IMR-90 (cell line): ENCODE data around the gene KCMF1. TPM values are rescaled to one million over a fixed set of nuclear protein-coding genes. Genes with fewer than 3 reads are reported as not detected.

ENCODE experiments used
- ATAC-seq: fragments of 200-7000 bp; cut with Tn5 transposase; 2 replicates; pipeline ENCODE4 v1.9.1; 2020; ENCODE audit warnings: low read depth, mild to moderate bottlenecking, moderate library complexity
- BruUV-seq: library from RNA; stranded (reverse); fragments of 400-500 nt; replicated peaks from 2 replicates; lab custom pipeline; 2021; lab: Mats Ljungman, UMichigan
- CTCF ChIA-PET: fragments of 300-600 bp; formaldehyde crosslinking; extraction: SDS; loops from one replicate; lab custom pipeline; 2021; ENCODE audit warnings: antibody characterized with exemption; lab: Yijun Ruan, JAX
- POLR2A ChIA-PET: fragments of 300-600 bp; sonication (Branson Sonifier 250); formaldehyde crosslinking; loops from one replicate; lab custom pipeline; 2022; ENCODE audit warnings: antibody characterized with exemption; ENCODE audit not compliant: unreplicated experiment; lab: Charles Lee
- DNase-seq: peaks from one replicate; pipeline ENCODE4 v3.0.0; 2013
- H2AFZ ChIP-seq: replicated peaks from 2 replicates; pipeline ENCODE3; 2013; ENCODE audit warnings: low read length, mild to moderate bottlenecking; ENCODE audit not compliant: poor library complexity
- H2AK5ac ChIP-seq: 2 replicates; pipeline ENCODE4 v1.6.1; 2013; ENCODE audit warnings: low read depth, low read length, inconsistent platforms
- H2AK9ac ChIP-seq: replicated peaks from 2 replicates; pipeline ENCODE3; 2013; ENCODE audit warnings: mild to moderate bottlenecking, low read depth, low read length, moderate library complexity; ENCODE audit not compliant: poor library complexity
- H2BK120ac ChIP-seq: 2 replicates; pipeline ENCODE4 v1.6.1; 2013; ENCODE audit warnings: low read depth, low read length, inconsistent platforms
- H2BK15ac ChIP-seq: 3 replicates; pipeline ENCODE4 v1.6.1; 2013; ENCODE audit warnings: low read depth, low read length, inconsistent platforms
- H2BK20ac ChIP-seq: 2 replicates; pipeline ENCODE4 v1.6.1; 2013; ENCODE audit warnings: low read depth, mild to moderate bottlenecking, inconsistent platforms, low read length, moderate library complexity
- H2BK5ac ChIP-seq: 2 replicates; pipeline ENCODE4 v1.6.1; 2013; ENCODE audit warnings: mild to moderate bottlenecking, low read depth, low read length, inconsistent platforms; ENCODE audit not compliant: poor library complexity, severe bottlenecking
- H3K14ac ChIP-seq: replicated peaks from 2 replicates; pipeline ENCODE4 v1.6.1; 2013; ENCODE audit warnings: low read depth, low read length, inconsistent platforms
- H3K18ac ChIP-seq: 2 replicates; pipeline ENCODE4 v1.6.1; 2013; ENCODE audit warnings: low read depth, low read length, control low read depth
- H3K23ac ChIP-seq: 2 replicates; pipeline ENCODE4 v1.6.1; 2013; ENCODE audit warnings: low read depth, low read length, inconsistent platforms
- H3K27ac ChIP-seq: 2 replicates; pipeline ENCODE4 v1.5.1; 2013; ENCODE audit warnings: mild to moderate bottlenecking, control low read depth, low read length; ENCODE audit not compliant: insufficient read depth
- H3K27me3 ChIP-seq: 2 replicates; pipeline ENCODE4 v1.6.1; 2013; ENCODE audit warnings: low read length; ENCODE audit not compliant: control insufficient read depth, insufficient read depth
- H3K36me3 ChIP-seq: 2 replicates; pipeline ENCODE4 v1.6.1; 2013; ENCODE audit warnings: low read length, mixed read lengths; ENCODE audit not compliant: control insufficient read depth, insufficient read depth
- H3K4ac ChIP-seq: 2 replicates; pipeline ENCODE4 v1.6.1; 2013; ENCODE audit warnings: low read depth, low read length, inconsistent platforms
- H3K4me1 ChIP-seq: 2 replicates; pipeline ENCODE4 v1.6.1; 2013; ENCODE audit warnings: low read length, mixed read lengths; ENCODE audit not compliant: control insufficient read depth, insufficient read depth
- H3K4me2 ChIP-seq: 2 replicates; pipeline ENCODE4 v1.6.1; 2013; ENCODE audit warnings: low read depth, mild to moderate bottlenecking, control low read depth, low read length, moderate library complexity
- H3K4me3 ChIP-seq: 2 replicates; pipeline ENCODE4 v1.5.1; 2013; ENCODE audit warnings: low read depth, mild to moderate bottlenecking, control low read depth, low read length, moderate library complexity; ENCODE audit not compliant: insufficient read depth
- H3K56ac ChIP-seq: 2 replicates; pipeline ENCODE4 v1.6.1; 2013; ENCODE audit warnings: low read length, inconsistent platforms; ENCODE audit not compliant: insufficient read depth; ENCODE audit errors: extremely low read depth
- H3K79me1 ChIP-seq, 2 experiments: 2 replicates each; pipeline ENCODE4 v1.6.1; 2013; ENCODE audit warnings: low read length in 2 of 2, inconsistent platforms in 1 of 2, low read depth in 1 of 2
- H3K9ac ChIP-seq: 2 replicates; pipeline ENCODE4 v1.6.1; 2013; ENCODE audit warnings: low read depth, low read length, control low read depth
- H3K9me1 ChIP-seq: 2 replicates; pipeline ENCODE4 v1.6.1; 2013; ENCODE audit warnings: low read length, inconsistent platforms; ENCODE audit not compliant: insufficient read depth
- H3K9me3 ChIP-seq: 2 replicates; pipeline ENCODE4 v1.6.1; 2013; ENCODE audit warnings: low read length; ENCODE audit not compliant: control insufficient read depth, insufficient read depth
- H4K20me1 ChIP-seq: 2 replicates; pipeline ENCODE4 v1.6.1; 2013; ENCODE audit warnings: low read length, inconsistent platforms; ENCODE audit not compliant: insufficient read depth
- H4K5ac ChIP-seq: 2 replicates; pipeline ENCODE4 v1.6.1; 2013; ENCODE audit warnings: mild to moderate bottlenecking, low read depth, low read length, control low read depth
- H4K8ac ChIP-seq, 2 experiments: 2 replicates each; pipeline ENCODE4 v1.6.1; 2013; ENCODE audit warnings: low read depth in 2 of 2, low read length in 2 of 2, control low read depth in 1 of 2, inconsistent platforms in 1 of 2
- H4K91ac ChIP-seq: 2 replicates; pipeline ENCODE4 v1.6.1; 2013; ENCODE audit warnings: low read depth, low read length, inconsistent platforms; ENCODE audit not compliant: insufficient read depth
- MAFK ChIP-seq: IDR thresholded peaks from 2 replicates; pipeline ENCODE4 v1.6.1; 2012; ENCODE audit warnings: low read depth, low read length, improper control_type of control experiment
- MAZ ChIP-seq: IDR thresholded peaks from 2 replicates; pipeline ENCODE4 v1.6.1; 2012; ENCODE audit warnings: low read depth, mild to moderate bottlenecking, low read length, improper control_type of control experiment, moderate library complexity, borderline replicate concordance
- MXI1 ChIP-seq: IDR thresholded peaks from 2 replicates; pipeline ENCODE4 v1.6.1; 2012; ENCODE audit warnings: low read depth, mild to moderate bottlenecking, low read length, moderate library complexity, borderline replicate concordance
- NFE2L2 ChIP-seq: fragments of 150-350 bp; IDR thresholded peaks from 2 replicates; pipeline ENCODE4 v1.6.1; 2016; ENCODE audit warnings: low read depth, mild to moderate bottlenecking, low read length
- POLR2A ChIP-seq: IDR thresholded peaks from 2 replicates; pipeline ENCODE4 v1.6.1; 2012; ENCODE audit warnings: mild to moderate bottlenecking, low read depth, low read length
- RFX5 ChIP-seq: IDR thresholded peaks from 2 replicates; pipeline ENCODE4 v1.8.0; 2012; ENCODE audit warnings: low read depth, mild to moderate bottlenecking, low read length, moderate library complexity
- dilution Hi-C: fragments of 300-500 bp; cut with HindIII; formaldehyde crosslinking; loops from one replicate; pipeline ENCODE4 v1.14.3; 2018; ENCODE audit warnings: low sequenced_read_pairs; ENCODE audit not compliant: unreplicated experiment
- in situ Hi-C: fragments of 300-500 bp; cut with MboI; formaldehyde crosslinking; loops from 3 replicates; pipeline ENCODE4 v1.14.3; 2019; ENCODE audit warnings: low sequenced_read_pairs, inconsistent platforms, mixed read lengths
- intact Hi-C: fragments of 100-400 bp; cut with micrococcal nuclease; formaldehyde crosslinking; loops from 2 replicates; pipeline ENCODE4 v1.10.0; 2022
- polyA plus RNA-seq, 3 experiments: library from polyadenylated mRNA; depleted of rRNA; stranded (reverse); fragments of >200 nt; gene quantifications; 2 replicates each; pipeline ENCODE4 v1.2.3, GENCODE V29; 2012; ENCODE audit warnings: low replicate concordance in 1 of 3
- total RNA-seq: library from RNA; depleted of rRNA; stranded (reverse); fragments of >200 nt; gene quantifications from 2 replicates; pipeline ENCODE4 v1.2.3, GENCODE V29; 2012
- TF ChIP-seq, protein P1 (sequence below): fragments of 150-350 bp; IDR thresholded peaks from 2 replicates; pipeline ENCODE4 v1.6.1; 2016; ENCODE audit warnings: low read depth, mild to moderate bottlenecking, low read length, moderate library complexity, borderline replicate concordance

KCMF1 gene
- total and polyA plus RNA-seq, 2 of the 4 experiments (the other 2 are of a cell fraction): 49.9 to 108 TPM

DNA sequence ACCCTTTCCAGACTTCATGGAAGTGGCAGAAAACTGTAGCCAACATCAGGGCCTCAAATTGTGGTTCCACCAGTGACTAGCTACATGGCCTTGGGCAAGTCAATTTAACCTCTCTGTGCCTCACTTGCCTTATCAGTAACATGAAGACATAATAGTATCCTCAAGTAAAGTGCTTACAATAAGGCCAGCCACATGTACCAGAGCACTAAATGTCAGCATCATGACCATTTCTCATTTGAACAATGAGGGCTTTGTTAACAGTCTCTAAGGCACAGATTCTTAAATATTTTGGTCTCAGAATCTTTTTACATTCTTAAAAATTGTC is 5.8 kb upstream of the KCMF1 start:
- in situ Hi-C loops: no loop called here
- H3K14ac ChIP-seq: no peak overlapping the region; the same call in 1 of the 2 replicates
- intact Hi-C loops: no loop called here

More for the DNA sequence above, 5.8 kb upstream of the KCMF1 start:
- dilution Hi-C loops: no loop called here
- H3K9ac ChIP-seq: no peak overlapping the region
- no peak overlapping the region for H3K18ac ChIP-seq
- H3K4me2 ChIP-seq: no peak overlapping the region
- no peak overlapping the region for H2AK9ac ChIP-seq
- H3K9me3 ChIP-seq: no peaks in the 10 kb centered on the region
- CTCF ChIA-PET: interaction anchor here (0.6 kb wide), 1 partner anchor 56 kb away, joined by 4 read pairs; no protein-coding TSS in a partner anchor
- H3K36me3 ChIP-seq: peaks cover 10% of the 10 kb centered on the region
- peaks cover 17% of the 10 kb centered on the region for H3K4me1 ChIP-seq
- H2AFZ ChIP-seq: no peak overlapping the region
- peak overlapping the region; percentile 18 for H3K4ac ChIP-seq
- peak overlapping the region; percentile 65; the same call in 1 of the 2 replicates for H2AK5ac ChIP-seq
- peaks cover 23% of the 10 kb centered on the region for H4K20me1 ChIP-seq
- H4K91ac ChIP-seq: no peak overlapping the region
- no peak for DNase-seq
- peaks cover 28 to 73% of the 10 kb centered on the region in 2 experiments for H3K79me1 ChIP-seq
- H4K5ac ChIP-seq: no peak overlapping the region
- H2BK120ac ChIP-seq: no peak overlapping the region
- no peaks in the 10 kb centered on the region for H3K27me3 ChIP-seq
- ATAC-seq: no peak
- POLR2A ChIA-PET: no interaction called here
- 0 out of 3 replicates have a peak overlapping the region, but pooled peaks have one; percentile 33 for H2BK15ac ChIP-seq
- H3K27ac ChIP-seq: no peak overlapping the region
- peak overlapping the region; percentile 27; the same call in 1 of the 2 replicates for H2BK20ac ChIP-seq
- H3K9me1 ChIP-seq: peaks cover 19% of the 10 kb centered on the region
- H3K56ac ChIP-seq: no peak overlapping the region
- no peak overlapping the region for H3K4me3 ChIP-seq
- TF ChIP-seq POLR2A: no peak
- TF ChIP-seq RFX5: no peak
- TF ChIP-seq MAFK: no peak
- no peak for TF ChIP-seq MXI1
- TF ChIP-seq MAZ: no peak
- no peak for TF ChIP-seq NFE2L2
- TF ChIP-seq, protein P1, sequence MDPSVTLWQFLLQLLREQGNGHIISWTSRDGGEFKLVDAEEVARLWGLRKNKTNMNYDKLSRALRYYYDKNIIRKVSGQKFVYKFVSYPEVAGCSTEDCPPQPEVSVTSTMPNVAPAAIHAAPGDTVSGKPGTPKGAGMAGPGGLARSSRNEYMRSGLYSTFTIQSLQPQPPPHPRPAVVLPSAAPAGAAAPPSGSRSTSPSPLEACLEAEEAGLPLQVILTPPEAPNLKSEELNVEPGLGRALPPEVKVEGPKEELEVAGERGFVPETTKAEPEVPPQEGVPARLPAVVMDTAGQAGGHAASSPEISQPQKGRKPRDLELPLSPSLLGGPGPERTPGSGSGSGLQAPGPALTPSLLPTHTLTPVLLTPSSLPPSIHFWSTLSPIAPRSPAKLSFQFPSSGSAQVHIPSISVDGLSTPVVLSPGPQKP: no peak
- peak overlapping the region; percentile 44; the same call in 1 of the 2 replicates for H3K23ac ChIP-seq
- no TSS peak for BruUV-seq
- H4K8ac ChIP-seq: peak overlapping the region in 1 of 2 experiments; percentile 46; a peak in 1 of 4 replicates
- no peak overlapping the region for H2BK5ac ChIP-seq
